Right cardiac atrium (tissue), 5 donors: ENCODE results near the gene GSK3A. TPM values are rescaled to one million over a fixed set of nuclear protein-coding genes. Genes with fewer than 3 reads are reported as not detected.
"Not testable (repeated sequence)": the region's sequence is repeated elsewhere in the genome, so short reads cannot be mapped to it uniquely, and the experiment has no call there.

Experiments used
- ATAC-seq, 2 donors: fragments of 200-7000 bp; cut with Tn5 transposase; one replicate each; pipeline versions ENCODE4 v1.8.0 to v1.9.1; 2020; ENCODE audit warnings: moderate library complexity in 2 of 2, mild to moderate bottlenecking in 1 of 2
- DNase-seq, 3 donors: peaks; one replicate each; pipeline ENCODE4 v3.0.0-alpha.2; 2020
- H3K27ac ChIP-seq: one replicate; pipeline ENCODE4 v1.5.1; 2013; ENCODE audit warnings: mild to moderate bottlenecking, low read length, control low read depth, moderate library complexity
- H3K27me3 ChIP-seq: one replicate; pipeline ENCODE4 v1.6.1; 2013; ENCODE audit not compliant: control insufficient read depth, insufficient read depth
- H3K4me1 ChIP-seq: one replicate; pipeline ENCODE4 v1.6.1; 2013; ENCODE audit warnings: low read length; ENCODE audit not compliant: control insufficient read depth, insufficient read depth
- H3K4me3 ChIP-seq: one replicate; pipeline ENCODE4 v1.5.1; 2013; ENCODE audit warnings: low read length, control low read depth
- H3K9me3 ChIP-seq: one replicate; pipeline ENCODE4 v1.6.1; 2013; ENCODE audit warnings: low read length; ENCODE audit not compliant: control insufficient read depth
- WGBS: extraction: QIAGEN DNeasy Blood & Tissue Kit; methylation state at CpG from one replicate; pipeline ENCODE4 v1.1.7; 2013; 5-methylcytosine and 5-hydroxymethylcytosine counted together
- intact Hi-C, 4 donors: fragments of 100-400 bp; cut with DNase I; formaldehyde crosslinking; loops; one replicate each; pipeline versions ENCODE4 v1.11.0 to v1.14.0; 2022 to 2023
- polyA plus RNA-seq: library from polyadenylated mRNA; stranded (reverse); fragments of 200-250 nt; gene quantifications from one replicate; pipeline ENCODE4 v1.2.3, GENCODE V29; 2013
- total RNA-seq, 4 donors: library from RNA; stranded (reverse); fragmentation: NEBNext Ultra II Directional; extraction: Animal tissue kit (Norgen Biotek cat#: 25700); gene quantifications; one replicate each; pipeline ENCODE4 v1.2.1, GENCODE V29; 2021
- donor health status: healthy with polysubstance abuse.
- donor health status: DM: no; HTN: yes; CAD: no.
- donor health status: DM: no; HTN: no; CAD: no.
- donor health status: DM: no; HTN: yes; CAD: no; lungs with severe emphysema.
- donor health status: DM: yes; HTN: yes; CAD: no.

GSK3A gene
- total and polyA plus RNA-seq, 5 donors: 32.0 to 46.5 (median 36.2) TPM

DNA sequence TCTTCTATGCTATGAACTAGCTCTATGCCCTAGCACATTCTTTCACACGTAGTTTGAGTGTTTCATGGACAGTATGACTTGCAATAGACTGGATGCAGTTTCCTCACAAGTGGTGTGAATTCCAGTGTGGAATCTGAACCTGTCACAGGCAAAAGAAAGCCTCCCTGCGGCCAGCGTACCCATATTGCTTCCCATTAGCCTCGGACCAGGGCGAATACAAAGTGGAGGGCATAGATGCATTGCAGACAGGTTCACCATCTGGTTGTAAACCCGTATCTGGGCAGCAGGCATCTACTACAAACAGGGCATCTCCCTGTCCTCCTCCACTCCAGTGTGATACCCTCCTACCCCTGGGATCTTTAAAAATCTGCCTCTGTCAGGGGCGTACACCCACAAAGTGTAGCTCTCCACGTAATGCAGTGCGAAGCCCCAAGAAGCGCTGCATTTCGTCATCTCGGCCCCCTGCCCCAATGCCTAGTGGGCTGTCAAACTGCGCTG, 25.3 kb upstream of the GSK3A start:
- ATAC-seq (no peak), DNase-seq (peak in 1 of 3 donors; percentile 37)
- Histone ChIP-seq H3K4me1 (peaks cover 6% of the 10 kb centered on the region), H3K4me3 (peak overlapping the region; percentile 33), H3K9me3 (no peaks in the 10 kb centered on the region), H3K27ac (peak overlapping the region; percentile 35), H3K27me3 (no peaks in the 10 kb centered on the region)
- WGBS: 6% methylated on average over 13 of the region's 13 CpGs
- intact Hi-C loops: no loop called here

DNA sequence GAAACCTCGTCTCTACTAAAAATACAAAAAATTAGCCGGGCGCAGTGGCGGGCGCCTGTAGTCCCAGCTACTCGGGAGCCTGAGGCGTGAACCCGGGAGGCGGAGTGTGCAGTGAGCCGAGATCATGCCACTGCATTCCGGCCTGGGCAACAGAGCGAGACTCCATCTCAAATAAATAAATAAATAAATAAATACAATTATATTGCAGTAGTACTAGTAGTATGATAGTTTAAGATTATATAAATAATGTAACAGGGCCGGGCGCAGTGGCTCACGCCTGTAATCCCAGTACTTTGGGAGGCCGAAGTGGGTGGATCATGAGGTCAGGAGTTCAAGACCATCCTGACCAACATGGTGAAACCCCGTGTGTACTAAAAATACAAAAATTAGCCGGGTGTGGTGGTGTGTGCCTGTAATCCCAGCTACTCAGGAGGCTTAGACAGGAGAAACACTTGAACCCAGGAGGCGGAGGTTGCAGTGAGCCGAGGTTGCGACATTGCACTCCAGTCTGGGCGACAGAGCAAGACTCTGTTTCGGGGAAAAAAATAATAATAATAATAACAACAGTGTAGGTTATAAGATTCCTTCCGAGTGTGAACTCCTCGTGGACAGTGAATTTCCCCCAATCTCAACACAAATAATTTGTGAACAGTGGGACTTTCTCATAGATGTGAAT, 24.7 kb upstream of the GSK3A start:
- H3K27me3 ChIP-seq, ATAC-seq, H3K27ac ChIP-seq, H3K9me3 ChIP-seq, H3K4me3 ChIP-seq, H3K4me1 ChIP-seq, intact Hi-C loops: not testable (repeated sequence)
- WGBS: 94% methylated on average over 24 of the region's 25 CpGs
- peak in 1 of 3 donors; percentile 40 for DNase-seq

DNA sequence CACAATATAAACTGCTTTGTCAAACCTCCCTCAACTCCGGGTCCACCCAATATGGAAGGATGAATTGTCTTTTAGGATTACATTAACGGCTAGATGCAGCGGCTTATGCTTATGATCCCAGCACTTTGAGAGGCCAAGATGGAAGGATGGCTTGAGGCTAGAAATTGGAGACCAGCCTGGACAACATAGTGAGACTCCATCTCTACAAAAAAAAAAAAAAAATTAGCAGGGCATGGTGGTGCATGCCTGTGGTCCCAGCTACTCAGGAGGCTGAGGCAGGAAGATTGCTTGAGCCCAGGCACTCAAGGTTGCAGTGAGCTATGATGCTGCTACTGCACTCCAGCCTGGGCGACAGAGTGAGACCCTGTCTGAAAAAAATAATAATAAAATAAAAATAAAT, 23.7 kb upstream of the GSK3A start:
- H3K4me1 ChIP-seq, ATAC-seq, H3K9me3 ChIP-seq, H3K27ac ChIP-seq, intact Hi-C loops, H3K27me3 ChIP-seq, H3K4me3 ChIP-seq: not testable (repeated sequence)
- peak in 1 of 3 donors; percentile 16 for DNase-seq
- 93% methylated on average over 4 of the region's 4 CpGs for WGBS

DNA sequence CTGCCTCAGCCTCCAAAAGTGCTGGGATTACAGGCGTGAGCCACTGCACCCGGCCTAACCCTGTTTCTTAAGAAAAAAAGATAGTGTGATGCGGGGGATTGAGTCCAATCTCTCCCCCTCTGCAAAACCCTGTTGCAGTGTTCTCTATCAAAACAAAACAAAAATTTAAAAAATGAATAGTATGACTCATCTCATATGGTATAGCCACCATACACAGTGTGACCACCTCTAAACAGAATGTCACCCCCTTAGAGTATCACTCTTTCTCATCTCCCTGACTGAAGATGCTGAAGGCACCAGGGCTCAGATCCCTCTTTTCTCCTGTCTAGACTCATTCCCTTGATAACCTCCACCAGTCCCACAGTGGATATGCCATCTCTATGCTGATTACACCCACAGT, 19.4 kb upstream of the GSK3A start:
- H3K27ac ChIP-seq: no peak overlapping the region
- ATAC-seq (no peak), DNase-seq (no peak)
- H3K4me1 ChIP-seq: no peaks in the 10 kb centered on the region
- H3K4me3 ChIP-seq: no peak overlapping the region
- WGBS: 92% methylated on average over 3 of the region's 3 CpGs
- intact Hi-C loops: no loop called here
- H3K9me3 ChIP-seq: no peaks in the 10 kb centered on the region
- no peaks in the 10 kb centered on the region for H3K27me3 ChIP-seq

DNA sequence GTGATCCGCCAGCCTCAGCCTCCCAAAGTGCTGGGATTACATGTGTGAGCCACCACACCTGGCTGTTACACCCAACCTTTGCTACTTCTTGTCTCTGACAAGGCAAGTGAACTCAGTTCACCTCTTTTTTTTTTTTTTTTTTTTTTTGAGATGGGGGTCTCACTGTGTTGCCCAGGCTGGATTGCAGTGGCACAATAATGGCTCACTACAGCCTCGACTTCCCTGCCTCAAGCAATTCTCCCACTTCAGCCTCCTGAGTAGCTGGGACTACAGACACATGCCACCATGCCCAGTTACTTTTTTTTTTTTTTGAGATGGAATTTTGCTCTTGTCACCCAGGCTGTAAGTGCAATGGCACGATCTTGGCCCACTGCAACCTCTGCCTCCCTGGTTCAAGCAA, 15.4 kb upstream of the GSK3A start:
- 92% methylated on average over 3 of the region's 3 CpGs for WGBS
- DNase-seq, H3K4me1 ChIP-seq, intact Hi-C loops, H3K27me3 ChIP-seq, ATAC-seq, H3K9me3 ChIP-seq, H3K4me3 ChIP-seq, H3K27ac ChIP-seq: not testable (repeated sequence)

DNA sequence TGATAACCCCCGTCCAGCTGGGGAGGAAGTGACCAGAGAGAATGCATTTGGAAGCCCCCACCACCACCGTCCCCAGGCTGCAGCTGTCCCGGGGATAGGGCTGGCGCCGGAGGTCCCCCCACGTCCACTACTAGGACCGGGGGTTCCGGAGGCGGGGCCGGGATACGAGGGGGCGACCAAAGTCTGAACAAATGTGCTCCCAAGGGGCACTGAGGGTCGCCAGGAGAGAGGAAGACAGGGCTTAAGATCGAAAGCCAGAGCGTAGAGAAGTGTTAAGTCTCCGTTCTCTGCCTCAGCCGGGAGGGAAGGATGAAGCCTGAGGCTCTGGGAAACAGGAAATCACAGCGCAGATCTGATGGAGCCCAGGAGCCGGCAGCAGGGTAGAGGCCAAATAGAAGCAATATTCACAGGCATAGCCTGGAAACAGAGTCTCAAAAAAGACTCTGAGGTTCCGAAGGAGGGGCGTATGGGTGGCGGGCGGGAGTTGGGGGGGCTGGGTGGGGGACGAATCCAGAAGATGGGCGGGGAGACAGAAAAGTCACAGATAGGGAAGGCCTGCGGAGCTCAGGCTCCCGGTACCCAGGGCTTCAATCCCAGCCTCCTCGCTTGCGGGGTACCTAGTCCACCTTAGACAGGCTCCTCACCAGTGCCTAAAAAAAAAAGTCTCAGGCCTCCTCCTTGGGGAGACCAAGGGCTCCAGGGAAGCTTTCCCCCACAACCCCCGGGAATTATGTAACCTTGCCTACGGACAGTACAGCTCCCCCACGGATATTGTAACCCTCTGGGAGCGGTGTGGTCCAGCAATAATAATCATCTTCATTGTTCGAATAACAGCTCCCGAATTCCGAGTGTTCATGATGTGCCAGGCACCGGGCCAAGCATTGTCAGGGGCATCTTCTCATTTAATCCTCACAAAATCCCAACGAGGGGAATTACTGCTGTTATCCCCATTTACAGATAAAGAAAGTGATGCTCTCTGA, 13.7 kb upstream of the GSK3A start:
- Histone ChIP-seq H3K4me1 (peaks cover 6% of the 10 kb centered on the region), H3K27ac (peak overlapping the region; percentile 77), H3K9me3 (no peaks in the 10 kb centered on the region), H3K27me3 (no peaks in the 10 kb centered on the region), H3K4me3 (peak overlapping the region; percentile 89)
- intact Hi-C loops: no loop called here
- peak; percentile 7 to 27 for ATAC-seq
- DNase-seq: peak; percentile 71 to 89 (median 86)
- WGBS: 4% methylated on average over 38 of the region's 38 CpGs

DNA sequence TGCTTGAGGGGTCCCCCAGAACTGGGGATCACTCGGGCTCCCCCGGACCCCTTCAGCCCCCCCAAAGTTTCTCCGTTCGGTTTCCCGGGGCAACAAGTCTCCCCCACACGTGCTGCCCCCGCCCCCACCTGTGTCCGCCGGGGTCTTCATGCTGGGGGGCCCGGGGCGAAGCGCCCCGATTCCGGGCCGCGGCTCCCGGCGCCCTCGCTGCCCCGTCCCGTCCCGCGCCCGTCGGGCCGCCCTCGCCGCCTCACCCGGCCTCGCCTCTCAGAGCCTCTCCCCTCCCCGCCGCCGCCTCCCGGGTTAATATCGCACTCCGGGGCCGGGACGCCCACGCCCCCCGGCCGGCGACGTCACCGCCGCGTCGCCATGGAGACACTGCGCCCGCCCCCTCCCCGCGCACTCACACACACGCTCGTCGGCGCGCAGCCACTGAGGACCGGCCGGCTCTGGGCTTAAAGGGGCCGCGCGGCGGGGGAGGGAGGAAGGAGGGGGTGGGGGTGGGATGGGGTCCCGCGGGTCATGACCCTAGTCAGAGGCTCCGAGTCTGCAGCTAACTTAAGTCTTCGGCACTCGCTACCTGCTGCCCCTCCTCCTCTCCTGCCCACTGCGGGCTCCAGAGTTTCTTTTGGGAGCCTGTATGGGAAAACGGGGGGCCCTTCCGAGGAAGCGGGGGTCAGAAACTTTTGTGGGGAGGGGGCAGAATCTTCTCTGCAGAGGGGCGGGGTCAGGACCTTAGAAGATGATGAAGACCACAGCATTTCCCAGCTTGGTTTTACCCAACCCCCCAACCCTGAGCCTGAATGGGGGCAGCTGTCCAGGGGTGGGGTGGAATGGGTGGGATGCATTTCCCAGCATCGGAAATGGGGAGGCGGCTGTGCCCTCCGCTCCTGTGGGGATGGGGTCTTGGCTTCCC, 12.7 kb upstream of the GSK3A start, which contains the start of gene ERF:
Gene ERF, minus strand, starts transcription at position 279 of the 916 bp plus-strand sequence. Its CDS starts 129 bp downstream, at position 150.
- DNase-seq (peak; percentile 95 to 98 (median 98)), ATAC-seq (peak; percentile 82 to 84)
- Histone ChIP-seq H3K4me1 (peaks cover 10% of the 10 kb centered on the region), H3K9me3 (no peaks in the 10 kb centered on the region), H3K27ac (peak within 1 kb of the TSS; percentile 95), H3K27me3 (no peaks in the 10 kb centered on the region), H3K4me3 (peak within 1 kb of the TSS; percentile 89)
- intact Hi-C loops: no loop called here
- under 1% methylated on average over 75 of the region's 75 CpGs for WGBS

DNA sequence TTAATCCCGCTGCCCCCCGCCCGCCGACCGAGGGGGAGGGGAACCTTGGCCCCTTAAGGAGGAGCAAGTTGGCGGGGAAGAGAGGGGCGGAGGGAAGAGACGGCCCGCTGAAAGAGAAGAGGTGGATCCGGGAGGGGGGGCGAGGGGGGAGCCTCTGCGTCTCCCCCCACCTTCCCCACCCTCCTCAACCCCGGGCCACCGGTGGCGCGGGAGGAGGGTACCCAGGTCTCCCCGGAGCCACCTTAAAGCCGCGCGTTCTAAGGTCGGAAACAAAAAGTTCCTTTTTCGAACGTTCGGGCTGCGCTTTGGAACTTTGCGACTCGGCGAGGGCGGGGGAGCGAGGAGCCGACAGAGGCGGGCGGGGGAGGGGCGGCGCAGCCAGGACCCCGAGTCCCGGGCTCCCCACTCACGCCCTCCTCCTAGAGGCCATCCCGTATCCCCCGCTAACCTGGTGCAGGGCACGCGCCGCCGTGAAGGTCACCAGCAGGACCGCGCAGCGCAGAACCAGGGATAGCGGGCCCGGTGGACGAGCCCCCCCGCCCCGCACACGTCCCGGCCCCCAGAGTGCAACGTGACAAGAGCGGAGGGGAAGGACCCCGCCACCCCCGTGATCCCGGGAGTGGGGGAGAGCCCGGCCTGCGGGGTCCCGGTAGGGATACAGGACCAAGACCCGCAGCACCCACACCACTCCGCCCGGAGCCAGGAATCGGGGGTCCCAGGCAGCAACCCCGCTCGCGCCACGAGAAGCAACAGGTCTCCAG, 11.9 kb upstream of the GSK3A start:
- Histone ChIP-seq H3K4me3 (peak overlapping the region; percentile 89), H3K27ac (peak overlapping the region; percentile 95), H3K9me3 (no peaks in the 10 kb centered on the region), H3K4me1 (peaks cover 13% of the 10 kb centered on the region), H3K27me3 (no peaks in the 10 kb centered on the region)
- peak; percentile 15 to 20 for ATAC-seq
- DNase-seq: peak; percentile 75 to 92 (median 90)
- WGBS: 1% methylated on average over 70 of the region's 70 CpGs
- intact Hi-C loops: no loop called here

DNA sequence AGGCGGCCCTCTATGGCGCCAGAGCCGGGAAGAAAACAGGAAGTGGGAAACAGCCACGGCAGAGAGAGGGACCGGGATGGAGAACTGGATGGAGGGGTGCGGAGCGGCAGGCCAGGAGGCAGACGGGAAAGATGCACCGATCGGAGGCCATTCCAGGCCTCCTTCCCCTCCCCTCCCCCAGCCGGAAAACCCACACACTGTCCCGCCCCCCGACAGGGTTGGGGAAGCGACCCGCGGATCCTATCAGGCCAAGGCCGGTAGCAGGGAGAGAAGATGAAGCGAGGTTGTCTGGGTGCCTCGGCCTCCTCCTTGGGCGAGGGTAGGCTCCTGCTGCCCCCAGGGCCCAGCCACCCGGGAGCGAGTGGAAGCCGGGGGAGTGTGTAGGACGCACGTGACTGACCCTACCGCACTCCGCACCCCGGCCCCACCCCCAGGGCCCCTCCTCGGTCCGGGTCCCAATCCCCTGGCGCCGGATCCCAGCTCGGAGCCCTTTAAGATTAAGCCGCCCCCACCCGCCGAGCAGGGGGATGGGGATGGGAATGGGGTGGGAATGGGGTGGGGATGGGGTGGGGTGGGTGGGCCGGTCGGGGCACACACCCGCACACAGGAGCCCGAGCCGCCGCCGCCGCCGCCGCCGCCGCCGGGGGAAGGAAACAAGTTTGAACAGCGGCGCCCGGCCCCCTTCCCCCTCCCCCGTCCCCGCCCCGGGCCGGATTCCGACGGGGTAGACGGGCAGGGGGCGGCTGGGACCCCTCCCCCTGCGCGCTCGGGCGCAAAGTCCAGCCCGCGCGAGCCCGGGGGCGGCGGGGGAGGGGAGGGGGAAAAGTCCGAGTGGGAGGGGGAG, 11.1 kb upstream of the GSK3A start:
- H3K4me3 ChIP-seq: peak overlapping the region; percentile 89
- H3K27me3 ChIP-seq: no peaks in the 10 kb centered on the region
- peak overlapping the region; percentile 95 for H3K27ac ChIP-seq
- intact Hi-C loops: no loop called here
- WGBS: under 1% methylated on average over 70 of the region's 71 CpGs
- H3K9me3 ChIP-seq: no peaks in the 10 kb centered on the region
- H3K4me1 ChIP-seq: peaks cover 13% of the 10 kb centered on the region
- DNase-seq (peak; percentile 69 to 89 (median 88)), ATAC-seq (peak; percentile 6 to 16)
